KOPT-K1 (cell line): ENCODE measurements around the gene GAGE13.
A peak's percentile ranks its signal among the peaks of the same experiment; 100 is the strongest.
"Not testable (repeated sequence)": the region's sequence is repeated elsewhere in the genome, so short reads cannot be mapped to it uniquely, and the experiment has no call there.

Experiments used
- H3K27ac ChIP-seq: fragments of 200-600 bp; sonication (generic); 2 replicates; pipeline ENCODE4 v1.5.1; 2016; ENCODE audit warnings: antibody characterized with exemption, mild to moderate bottlenecking, low read depth, low read length; ENCODE audit not compliant: poor library complexity, severe bottlenecking
- H3K36me3 ChIP-seq: fragments of 200-600 bp; sonication (generic); 2 replicates; pipeline ENCODE4 v1.5.1; 2017; ENCODE audit warnings: antibody characterized with exemption, mild to moderate bottlenecking, low read length, moderate library complexity; ENCODE audit not compliant: insufficient read depth
- H3K9me3 ChIP-seq: fragments of 200-600 bp; sonication (generic); 2 replicates; pipeline ENCODE4 v1.5.1; 2017; ENCODE audit warnings: antibody characterized with exemption, low read length, mild to moderate bottlenecking; ENCODE audit not compliant: insufficient read depth, poor library complexity, severe bottlenecking

Gene GAGE13

GRCh38 chrX:49331282-49331681 is at the start of gene GAGE13:
Gene GAGE13 (plus strand): TSS chrX:49331582. CDS start chrX:49332738, 1,156 bp downstream.
- not testable (repeated sequence) for H3K27ac ChIP-seq, H3K9me3 ChIP-seq

GRCh38 chrX:49282647-49283011 is 48.8 kb upstream of the GAGE13 start:
- Histone ChIP-seq H3K9me3 (no peaks in the 10 kb centered on the region), H3K27ac (no peak overlapping the region)

More at GRCh38 chrX:49331282-49331681, at the start of gene GAGE13:
- H3K36me3 ChIP-seq: not testable (repeated sequence)

GRCh38 chrX:49284212-49284611 is 47.2 kb upstream of the GAGE13 start:
- Histone ChIP-seq H3K36me3 (no peaks in the 10 kb centered on the region), H3K9me3 (no peaks in the 10 kb centered on the region), H3K27ac (no peak overlapping the region)

More at GRCh38 chrX:49282647-49283011, 48.8 kb upstream of the GAGE13 start:
- no peaks in the 10 kb centered on the region for H3K36me3 ChIP-seq

- Histone ChIP-seq H3K9me3 (no peaks in the 10 kb centered on the region), H3K27ac (no peak overlapping the region), H3K36me3 (no peaks in the 10 kb centered on the region)
These were observed 45.2 kb upstream of the GAGE13 start for GRCh38 chrX:49286136-49286535.

GRCh38 chrX:49286581-49286980 is 44.8 kb upstream of the GAGE13 start:
- Histone ChIP-seq H3K36me3 (no peaks in the 10 kb centered on the region), H3K27ac (no peak overlapping the region), H3K9me3 (no peaks in the 10 kb centered on the region)

DNA sequence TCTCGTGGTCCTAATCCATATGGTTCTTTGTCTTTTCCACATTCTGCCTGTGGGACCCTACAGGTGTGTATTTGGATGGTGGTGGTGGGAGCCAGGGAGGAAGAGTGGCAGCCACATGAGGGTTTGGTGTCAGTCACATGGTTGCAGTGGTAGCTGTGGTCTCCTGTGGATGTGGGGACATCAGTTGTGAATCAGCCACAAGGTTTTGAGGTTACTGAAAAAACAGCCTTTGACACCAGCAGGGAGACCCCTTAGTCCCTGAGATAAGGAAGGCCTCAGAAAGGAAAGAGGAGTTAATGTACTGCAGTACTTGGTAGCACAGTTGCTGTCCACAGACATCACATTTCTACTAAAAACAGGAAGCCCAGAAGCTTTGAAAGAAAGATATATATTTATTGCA is 43.7 kb upstream of the GAGE13 start:
- H3K9me3 ChIP-seq: no peaks in the 10 kb centered on the region
- no peaks in the 10 kb centered on the region for H3K36me3 ChIP-seq
- no peak overlapping the region for H3K27ac ChIP-seq

- Histone ChIP-seq H3K27ac (no peak overlapping the region), H3K9me3 (no peaks in the 10 kb centered on the region), H3K36me3 (no peaks in the 10 kb centered on the region)
These were observed 41.2 kb upstream of the GAGE13 start for GRCh38 chrX:49290215-49290614.

GRCh38 chrX:49291615-49292337 is 39.6 kb upstream of the GAGE13 start:
- Histone ChIP-seq H3K36me3 (no peaks in the 10 kb centered on the region), H3K27ac (no peak overlapping the region), H3K9me3 (no peaks in the 10 kb centered on the region)

DNA sequence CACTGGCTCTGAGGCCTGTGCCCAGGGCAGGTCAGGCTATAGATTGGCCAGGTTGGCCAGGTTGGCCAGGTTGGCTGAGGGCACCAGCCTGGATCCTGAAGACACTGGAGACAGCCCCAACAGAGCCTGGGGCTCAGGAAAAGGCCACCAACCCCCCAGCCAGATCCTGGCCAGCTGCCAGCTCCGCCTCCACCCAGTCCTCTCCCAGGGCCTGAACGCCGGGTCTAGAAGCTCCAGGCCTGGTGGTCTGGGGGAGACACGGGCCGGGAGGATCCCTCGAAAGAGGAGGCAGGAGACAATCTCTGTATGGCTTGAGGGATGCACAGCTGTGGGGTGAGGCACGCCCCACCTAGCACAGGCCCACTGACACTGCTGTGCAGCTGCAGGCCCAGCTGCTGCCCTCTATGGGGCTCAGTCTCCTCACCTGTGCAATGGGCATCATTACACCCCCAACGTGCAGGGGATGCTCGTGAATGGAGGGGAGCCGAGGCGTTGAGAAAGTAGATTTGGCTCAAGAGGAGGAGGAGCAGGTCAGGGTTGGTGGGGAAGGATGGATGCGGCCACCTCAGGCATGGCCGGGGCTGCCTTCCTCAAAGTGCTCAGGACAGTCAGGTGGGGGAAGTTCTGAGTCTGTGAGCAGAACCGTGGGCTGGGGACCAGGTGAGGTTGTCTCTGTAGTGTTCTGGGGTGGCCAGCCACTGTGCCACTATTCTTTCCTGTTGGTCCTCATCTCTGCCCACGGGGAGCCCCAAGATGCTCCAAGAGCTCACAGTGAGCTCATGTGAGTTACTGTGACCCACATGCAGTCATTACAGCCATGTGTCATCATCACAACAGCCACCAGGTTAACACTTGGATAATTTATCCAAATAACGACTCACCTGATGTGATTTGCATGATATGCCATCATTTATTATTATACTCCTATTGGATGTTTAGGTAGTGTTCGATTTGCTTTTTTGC is 38.7 kb upstream of the GAGE13 start:
- H3K27ac ChIP-seq: no peak overlapping the region
- H3K36me3 ChIP-seq: no peaks in the 10 kb centered on the region
- H3K9me3 ChIP-seq: no peaks in the 10 kb centered on the region

GRCh38 chrX:49299293-49299692 is 32.1 kb upstream of the GAGE13 start:
- H3K36me3 ChIP-seq, H3K27ac ChIP-seq, H3K9me3 ChIP-seq: not testable (repeated sequence)

- no peak overlapping the region for H3K27ac ChIP-seq
- no peaks in the 10 kb centered on the region for H3K9me3 ChIP-seq
- H3K36me3 ChIP-seq: no peaks in the 10 kb centered on the region
These were observed 30.7 kb upstream of the GAGE13 start for GRCh38 chrX:49300703-49301102.

DNA sequence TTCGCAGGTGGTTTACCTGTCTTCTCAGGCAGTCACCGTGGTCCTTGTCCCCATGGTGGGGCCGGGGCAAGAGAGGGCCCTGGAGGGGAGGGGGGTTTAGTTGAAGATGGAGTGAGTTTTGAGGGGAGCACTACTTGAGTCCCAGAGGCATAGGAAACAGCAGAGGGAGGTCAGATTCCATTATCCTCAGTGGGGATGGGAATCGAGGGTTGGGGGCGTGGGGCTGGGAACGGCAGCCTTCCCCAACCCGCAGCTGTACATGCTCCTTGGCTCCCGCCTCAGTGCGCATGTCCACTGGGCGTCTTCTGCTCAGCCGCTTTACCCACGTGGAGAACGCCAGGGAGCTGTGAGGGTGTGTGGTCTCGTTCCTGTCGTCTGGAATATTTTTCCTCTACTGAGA is 28.0 kb upstream of the GAGE13 start, which contains the start of gene GAGE10:
Gene GAGE10 (plus strand): TSS at position 301 of the 400 bp plus-strand sequence. CDS start 1,214 bp downstream, outside the sequence.
- H3K9me3 ChIP-seq: no peaks in the 10 kb centered on the region
- no peaks in the 10 kb centered on the region for H3K36me3 ChIP-seq
- H3K27ac ChIP-seq: no peak within 1 kb of the TSS

DNA sequence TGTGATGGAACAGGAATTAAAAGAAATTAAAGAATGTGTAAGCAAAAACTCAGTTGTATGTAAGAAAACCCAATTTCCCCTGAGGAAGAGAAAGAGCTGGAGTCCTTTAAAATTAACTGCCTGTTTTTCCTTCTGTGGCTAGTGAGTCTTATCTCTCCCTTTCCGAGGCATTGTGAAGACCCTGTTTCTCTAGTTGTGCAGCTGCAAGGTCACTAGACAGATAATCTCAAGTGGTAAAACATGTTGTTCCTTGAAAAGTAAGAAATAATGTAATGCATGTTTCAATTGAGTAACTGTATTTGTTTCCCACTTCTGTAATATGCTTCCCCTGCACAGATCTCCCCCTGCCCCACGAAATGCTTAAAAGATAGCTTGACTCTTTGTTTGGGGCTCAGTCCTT is 23.6 kb upstream of the GAGE13 start:
- not testable (repeated sequence) for H3K27ac ChIP-seq, H3K9me3 ChIP-seq, H3K36me3 ChIP-seq

GRCh38 chrX:49308604-49309269 is 22.6 kb upstream of the GAGE13 start:
- peak overlapping the region; percentile 65 for H3K27ac ChIP-seq
- no peaks in the 10 kb centered on the region for H3K36me3 ChIP-seq
- H3K9me3 ChIP-seq: no peaks in the 10 kb centered on the region

DNA sequence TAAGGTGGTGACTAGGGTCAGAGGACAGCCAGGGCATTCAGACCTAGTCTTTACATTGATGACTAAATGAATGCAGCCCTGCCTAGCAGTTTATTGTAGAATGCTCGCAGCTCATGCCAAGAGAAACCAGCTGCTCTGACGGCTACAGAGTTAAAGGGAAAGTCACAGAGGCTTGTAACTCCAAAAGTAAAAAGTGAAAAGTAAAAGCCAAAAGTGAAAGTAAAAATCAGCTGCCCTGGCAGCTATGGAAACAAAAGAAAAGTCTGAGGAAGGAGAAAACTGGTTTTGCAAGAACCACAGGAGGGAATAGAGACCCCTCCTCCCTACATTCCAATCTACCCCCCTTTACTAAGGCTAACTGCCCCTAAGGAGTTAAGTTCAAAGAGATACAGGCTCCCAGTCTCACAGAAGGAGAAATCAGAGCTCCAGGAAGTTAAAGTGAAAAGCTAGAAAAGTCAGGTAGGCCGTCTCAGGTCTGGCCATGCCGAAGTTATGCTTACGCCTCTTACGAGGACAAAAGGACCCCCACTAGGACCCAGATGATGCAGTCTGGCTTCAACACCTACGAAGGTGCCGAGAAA is 21.9 kb upstream of the GAGE13 start:
- Histone ChIP-seq H3K36me3 (no peaks in the 10 kb centered on the region), H3K27ac (peak overlapping the region; percentile 65), H3K9me3 (no peaks in the 10 kb centered on the region)
